ES-I3 (cell line): ENCODE data around the gene IGFBP4.

Source experiments
- H3K36me3 ChIP-seq: 2 replicates; pipeline ENCODE4 v1.6.1; 2013; ENCODE audit warnings: mild to moderate bottlenecking, low read length, control low read depth, moderate library complexity; ENCODE audit not compliant: insufficient read depth
- H3K4me1 ChIP-seq: 2 replicates; pipeline ENCODE4 v1.6.1; 2013; ENCODE audit warnings: mild to moderate bottlenecking, control low read depth, low read length; ENCODE audit not compliant: insufficient read depth
- H3K9ac ChIP-seq: 2 replicates; pipeline ENCODE4 v1.6.1; 2013; ENCODE audit warnings: low read depth, mild to moderate bottlenecking, low read length, moderate library complexity
- H3K9me3 ChIP-seq: 2 replicates; pipeline ENCODE4 v1.6.1; 2013; ENCODE audit warnings: mild to moderate bottlenecking, low read length, moderate library complexity; ENCODE audit not compliant: control insufficient read depth, insufficient read depth

IGFBP4 gene

DNA sequence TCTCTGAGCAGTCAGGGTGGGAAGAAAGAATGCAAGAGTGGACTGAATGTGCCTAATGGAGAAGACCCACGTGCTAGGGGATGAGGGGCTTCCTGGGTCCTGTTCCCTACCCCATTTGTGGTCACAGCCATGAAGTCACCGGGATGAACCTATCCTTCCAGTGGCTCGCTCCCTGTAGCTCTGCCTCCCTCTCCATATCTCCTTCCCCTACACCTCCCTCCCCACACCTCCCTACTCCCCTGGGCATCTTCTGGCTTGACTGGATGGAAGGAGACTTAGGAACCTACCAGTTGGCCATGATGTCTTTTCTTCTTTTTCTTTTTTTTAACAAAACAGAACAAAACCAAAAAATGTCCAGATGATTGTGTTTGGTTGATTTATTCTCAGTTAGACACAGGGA is 14.1 kb downstream of the IGFBP4 start:
- Histone ChIP-seq H3K9me3 (no peaks in the 10 kb centered on the region), H3K36me3 (peaks cover 16% of the 10 kb centered on the region), H3K9ac (no peak overlapping the region), H3K4me1 (peaks cover 27% of the 10 kb centered on the region)

DNA sequence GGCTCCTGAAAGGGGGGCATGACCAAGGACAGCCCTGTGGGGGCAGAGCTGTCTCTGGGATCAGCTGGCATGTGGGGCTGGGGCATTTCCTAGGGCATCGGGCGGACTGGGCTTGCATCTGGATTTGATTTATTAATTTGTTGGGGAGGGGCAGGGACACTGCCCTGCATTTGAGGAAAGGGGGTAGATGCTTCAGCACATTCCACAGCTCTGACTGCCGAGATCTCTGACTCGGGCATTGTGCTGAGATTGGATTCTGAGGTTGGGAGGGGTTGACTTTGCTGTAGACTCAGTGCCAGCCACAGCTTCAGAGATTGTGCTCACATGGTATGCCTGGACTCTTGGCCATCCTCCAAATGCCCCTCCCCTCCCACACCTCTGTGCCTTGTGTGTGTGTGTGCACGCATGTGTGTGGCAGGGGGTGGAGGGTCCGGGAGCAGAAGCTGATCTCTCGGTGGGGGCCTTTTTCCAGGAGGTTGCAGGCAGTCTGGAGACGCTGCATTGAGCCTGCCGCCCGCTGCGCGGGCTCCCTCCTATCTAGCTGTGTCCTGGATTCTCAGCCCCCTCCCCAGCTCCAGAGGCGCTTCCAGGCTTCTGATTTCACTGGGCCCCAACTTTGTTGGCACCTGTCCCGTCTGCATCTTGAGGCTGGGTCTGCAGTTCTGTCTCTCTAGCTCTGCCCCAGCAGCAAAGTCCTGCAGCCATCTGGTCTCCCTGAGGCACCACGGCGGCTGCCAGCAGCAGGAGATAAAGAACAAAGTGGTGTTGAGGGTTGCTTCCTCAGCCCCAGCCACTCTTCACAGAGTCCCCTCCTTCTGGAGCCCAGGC is 14.9 kb downstream of the IGFBP4 start:
- Histone ChIP-seq H3K36me3 (peaks cover 16% of the 10 kb centered on the region), H3K4me1 (peaks cover 35% of the 10 kb centered on the region), H3K9me3 (no peaks in the 10 kb centered on the region), H3K9ac (no peak overlapping the region)

- H3K9me3 ChIP-seq, result no peaks in the 10 kb centered on the region
- H3K36me3 ChIP-seq, result peaks cover 16% of the 10 kb centered on the region
- peaks cover 36% of the 10 kb centered on the region for H3K4me1 ChIP-seq
- no peak overlapping the region for H3K9ac ChIP-seq
Observed at GRCh38 chr17:40458851-40459482, 15.7 kb downstream of the IGFBP4 start.

DNA sequence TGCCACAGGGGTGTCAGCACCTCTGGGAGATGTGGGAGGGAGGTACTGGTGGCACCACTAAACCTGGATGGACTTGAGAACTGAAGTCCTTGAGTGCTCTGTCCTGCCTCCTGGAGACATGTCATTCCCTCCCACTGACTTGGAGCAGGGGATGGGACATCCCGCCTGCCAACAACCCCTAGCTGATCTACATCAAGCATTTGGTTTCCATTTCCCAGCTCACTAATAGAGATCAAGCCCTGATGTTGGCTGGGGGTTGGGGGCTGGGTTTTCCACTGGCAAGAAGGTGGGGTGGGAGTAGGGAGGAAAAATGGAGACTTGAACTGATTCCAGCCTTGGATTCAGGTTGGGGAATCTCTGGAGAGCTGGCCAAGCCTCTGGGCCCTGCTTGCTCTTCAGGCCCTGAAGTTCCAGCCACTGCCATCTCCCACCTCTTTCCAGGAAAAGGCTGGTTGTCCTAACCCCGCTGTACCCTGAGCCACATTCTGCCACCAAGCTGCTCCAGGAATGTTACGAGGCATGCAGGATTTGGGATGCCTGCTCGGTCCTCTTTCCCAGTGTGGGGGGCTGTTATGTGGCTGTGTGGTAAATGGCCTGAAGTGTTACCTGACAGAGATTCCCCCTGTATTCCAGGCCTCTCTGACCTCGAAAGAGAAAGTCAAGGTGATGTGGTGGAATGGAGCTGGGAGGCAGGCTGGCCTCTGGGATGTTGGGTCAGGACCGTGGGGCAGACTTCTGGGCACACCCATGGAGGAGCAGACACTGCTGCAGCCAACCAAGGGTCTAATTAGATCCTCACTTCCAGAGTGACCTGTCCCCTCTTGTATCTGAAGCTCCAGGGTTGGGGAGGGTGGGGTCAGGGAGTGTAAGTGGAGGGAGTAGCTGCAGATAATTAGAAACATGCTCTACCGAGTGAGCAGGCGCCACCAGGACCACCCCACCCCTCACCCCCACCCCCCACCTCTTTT is 16.7 kb downstream of the IGFBP4 start:
- H3K9ac ChIP-seq, result no peak overlapping the region
- no peaks in the 10 kb centered on the region for H3K9me3 ChIP-seq
- peaks cover 36% of the 10 kb centered on the region for H3K4me1 ChIP-seq
- peaks cover 12% of the 10 kb centered on the region for H3K36me3 ChIP-seq

DNA sequence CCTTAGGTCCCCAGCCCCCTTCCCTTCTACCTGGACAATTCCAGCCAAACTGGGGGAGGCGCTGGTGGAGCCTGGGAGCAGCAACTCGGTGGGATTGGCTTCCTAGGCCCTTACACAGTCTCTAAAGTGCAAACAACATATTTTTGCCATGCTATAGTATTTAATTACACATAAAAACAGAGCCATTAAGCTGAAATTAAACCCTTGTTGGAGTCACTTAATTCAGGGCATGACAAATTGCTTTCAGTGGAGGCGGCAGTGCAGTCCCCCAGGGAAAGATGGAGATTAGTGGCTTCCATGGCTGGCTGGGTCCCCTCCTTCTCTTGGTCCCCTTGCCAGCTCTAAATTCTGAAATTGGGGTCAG is 17.3 kb downstream of the IGFBP4 start:
- Histone ChIP-seq H3K9me3 (no peaks in the 10 kb centered on the region), H3K4me1 (peaks cover 36% of the 10 kb centered on the region), H3K36me3 (peaks cover 12% of the 10 kb centered on the region), H3K9ac (no peak overlapping the region)

DNA sequence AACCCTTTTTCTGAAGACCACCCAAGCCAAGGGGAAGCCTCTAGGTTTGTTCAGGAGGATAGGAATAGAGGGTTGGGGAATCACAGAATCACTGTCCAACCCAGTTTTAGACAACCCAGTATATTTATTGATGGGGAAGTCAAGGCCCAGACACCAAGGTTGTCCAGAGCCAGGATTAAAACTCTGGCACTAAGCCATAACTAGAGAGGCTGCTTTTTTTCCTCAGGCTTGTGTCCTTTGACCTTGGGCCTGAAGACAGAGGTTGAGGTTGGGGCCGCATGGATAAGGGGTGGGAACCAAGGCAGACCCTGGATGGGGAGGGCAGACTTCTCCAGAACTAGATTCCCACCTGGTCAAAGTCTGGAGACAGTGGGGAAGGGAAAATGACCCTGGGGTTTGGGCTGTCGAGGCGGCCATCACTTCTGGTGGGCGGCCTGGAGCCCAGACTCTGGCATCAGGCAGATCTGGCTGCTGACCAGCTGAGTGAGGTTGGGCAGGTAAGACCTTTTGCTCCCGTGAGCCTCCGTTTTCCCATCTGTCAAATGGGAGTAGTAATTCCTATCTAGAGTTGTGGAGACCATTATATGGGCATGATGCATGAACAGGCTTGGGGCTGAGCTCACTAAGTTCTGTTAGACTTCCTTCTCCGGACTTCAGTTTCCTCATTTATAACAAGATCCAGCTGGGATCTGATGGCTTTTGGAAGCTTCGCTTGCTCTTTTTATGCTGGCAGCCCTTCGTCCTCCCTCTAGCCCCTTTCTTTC is 17.9 kb downstream of the IGFBP4 start:
- peaks cover 36% of the 10 kb centered on the region for H3K4me1 ChIP-seq
- peaks cover 12% of the 10 kb centered on the region for H3K36me3 ChIP-seq
- H3K9me3 ChIP-seq, result no peaks in the 10 kb centered on the region
- H3K9ac ChIP-seq, result no peak overlapping the region

DNA sequence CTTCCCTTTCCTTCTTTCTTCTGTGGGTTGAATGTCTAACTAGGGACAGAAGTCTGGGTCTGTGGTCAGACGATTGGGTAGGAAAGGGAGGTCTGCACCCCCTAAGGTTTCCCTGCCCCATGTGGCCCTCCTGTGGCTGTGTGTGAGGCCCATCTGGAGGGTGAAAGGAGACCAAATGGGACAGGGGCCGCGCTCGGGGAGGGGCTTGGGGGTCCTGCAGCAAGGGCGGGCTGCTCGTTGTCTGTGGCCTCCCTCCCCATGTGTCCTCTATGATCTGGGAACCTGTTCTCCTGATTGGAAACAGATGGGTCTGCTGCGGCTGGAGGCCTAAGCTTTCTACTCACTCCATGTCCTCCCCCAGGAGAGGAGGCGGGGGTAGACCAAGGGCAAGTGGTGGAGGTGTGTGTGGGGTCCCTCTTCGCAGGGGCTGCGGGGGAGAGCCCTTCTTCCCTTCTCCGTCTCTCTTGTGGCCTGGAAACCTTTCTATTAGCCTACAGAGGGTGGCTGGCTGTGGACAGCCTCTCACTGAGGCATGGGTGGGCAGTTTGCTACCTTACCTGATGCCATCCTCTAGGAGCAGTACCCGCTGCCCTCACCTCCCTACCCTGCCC is 18.6 kb downstream of the IGFBP4 start:
- H3K4me1 ChIP-seq, result peaks cover 36% of the 10 kb centered on the region
- H3K9ac ChIP-seq, result no peak overlapping the region
- H3K9me3 ChIP-seq, result no peaks in the 10 kb centered on the region
- peaks cover 6% of the 10 kb centered on the region; the same call in 1 of the 2 replicates for H3K36me3 ChIP-seq

DNA sequence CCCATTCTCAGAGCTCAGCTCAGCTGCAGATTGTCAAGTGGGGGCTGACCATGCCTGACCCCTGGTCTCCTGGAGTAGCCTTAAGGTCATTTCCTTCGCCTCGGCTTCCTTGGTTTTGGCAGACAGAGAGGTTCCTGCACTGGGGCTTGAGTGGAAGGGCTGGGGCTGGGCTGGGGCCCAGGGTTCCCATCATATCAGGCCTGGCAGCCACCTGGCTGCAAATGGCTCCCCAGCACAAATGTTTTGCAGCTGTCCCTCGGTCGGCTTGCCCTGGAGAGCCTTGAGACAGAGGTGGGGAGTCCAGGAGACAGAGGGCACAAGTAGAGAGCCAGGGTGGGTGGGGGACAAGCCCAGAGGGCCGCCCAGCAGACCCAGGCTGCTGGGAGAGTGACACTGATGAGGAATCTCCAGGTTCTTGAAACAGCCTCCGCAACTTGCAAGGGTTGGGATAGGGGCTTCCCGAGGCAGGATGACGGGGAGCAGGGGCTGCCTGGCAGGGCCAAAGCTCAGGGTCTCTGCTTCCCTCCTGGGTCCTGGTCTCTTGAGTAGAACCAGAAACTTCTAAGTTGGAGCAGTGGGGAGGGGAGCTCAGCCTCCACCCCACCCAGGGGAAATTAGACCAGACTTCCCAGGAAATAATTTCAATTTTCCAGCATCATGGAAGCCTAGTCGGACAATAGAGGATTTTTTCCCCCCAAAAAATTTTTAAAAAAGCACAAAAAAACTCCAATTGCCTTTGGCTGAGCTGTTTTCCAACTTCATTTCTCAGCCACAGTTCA is 19.3 kb downstream of the IGFBP4 start:
- H3K9ac ChIP-seq, result no peak overlapping the region
- peaks cover 31% of the 10 kb centered on the region for H3K4me1 ChIP-seq
- H3K9me3 ChIP-seq, result no peaks in the 10 kb centered on the region
- H3K36me3 ChIP-seq, result no peaks in the 10 kb centered on the region

- Histone ChIP-seq H3K36me3 (no peaks in the 10 kb centered on the region), H3K9me3 (no peaks in the 10 kb centered on the region), H3K4me1 (peaks cover 25% of the 10 kb centered on the region), H3K9ac (no peak overlapping the region)
Observed at GRCh38 chr17:40463122-40463550, 19.9 kb downstream of the IGFBP4 start.

DNA sequence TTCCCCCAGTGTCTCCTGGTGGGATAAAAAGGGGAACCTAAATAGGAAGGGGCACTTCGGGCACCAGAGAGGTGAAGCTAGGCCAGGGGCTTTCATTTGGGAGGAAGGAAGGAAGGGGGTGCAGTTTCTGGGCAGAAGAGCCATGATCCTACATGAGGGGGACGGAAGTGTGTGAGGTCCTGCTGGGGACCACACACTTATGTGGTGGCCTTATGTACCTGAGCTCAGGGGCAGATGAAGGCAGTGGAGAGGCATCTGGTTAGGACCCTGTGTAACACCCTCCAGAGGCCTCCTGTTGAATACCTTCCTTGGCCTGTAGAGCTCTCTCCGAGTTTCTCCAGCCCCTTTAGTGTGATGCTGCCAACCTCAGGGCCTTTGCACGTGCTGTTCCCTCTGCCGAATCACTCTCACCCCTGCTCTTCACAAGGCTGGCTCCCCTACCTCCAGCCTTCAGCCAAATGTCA is 21.2 kb downstream of the IGFBP4 start:
- H3K4me1 ChIP-seq, result peaks cover 18% of the 10 kb centered on the region
- no peaks in the 10 kb centered on the region for H3K36me3 ChIP-seq
- H3K9me3 ChIP-seq, result no peaks in the 10 kb centered on the region
- H3K9ac ChIP-seq, result no peak overlapping the region

DNA sequence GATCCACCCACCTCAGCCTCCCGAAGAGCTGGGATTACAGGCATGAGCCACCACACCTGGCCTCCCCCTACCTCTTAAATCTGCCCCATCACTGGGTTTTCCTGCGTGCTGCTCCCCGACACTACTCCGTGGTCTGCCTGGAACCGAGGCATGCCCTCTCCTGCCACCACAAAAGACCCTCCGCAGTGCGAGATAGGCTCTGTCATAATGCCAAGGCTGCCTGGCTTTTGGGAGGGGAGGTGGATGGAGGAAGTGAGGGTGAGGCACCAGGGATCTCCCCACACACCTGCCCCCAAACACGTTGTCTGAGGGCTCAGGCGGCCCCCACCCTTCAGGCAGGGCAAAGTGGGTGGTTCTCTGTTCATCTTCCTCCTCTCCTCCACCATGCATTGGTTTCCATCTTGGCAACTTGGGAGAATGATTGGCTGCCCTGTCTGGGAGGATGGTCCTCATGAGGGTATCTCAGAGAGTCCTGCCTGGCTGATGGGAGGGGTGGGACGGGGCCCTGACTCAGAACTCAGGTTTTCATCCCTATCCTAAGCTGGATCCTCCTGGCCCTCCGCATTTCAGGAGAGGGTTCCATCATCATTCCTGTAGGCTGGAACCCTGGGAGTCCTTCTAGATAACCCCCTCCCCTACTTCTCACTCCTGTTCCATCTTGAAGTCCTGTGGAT is 23.2 kb downstream of the IGFBP4 start:
- H3K4me1 ChIP-seq, result peaks cover 19% of the 10 kb centered on the region
- no peak overlapping the region for H3K9ac ChIP-seq
- H3K36me3 ChIP-seq, result no peaks in the 10 kb centered on the region
- H3K9me3 ChIP-seq, result no peaks in the 10 kb centered on the region

GRCh38 chr17:40467281-40467867 is 24.1 kb downstream of the IGFBP4 start:
- Histone ChIP-seq H3K9ac (no peak overlapping the region), H3K9me3 (no peaks in the 10 kb centered on the region), H3K36me3 (no peaks in the 10 kb centered on the region), H3K4me1 (peaks cover 20% of the 10 kb centered on the region)
